ENCODE results near the gene TBR1.

TBR1 gene

GRCh38 chr2:161415987-161416707 is at the start of gene TBR1:
TBR1 (plus strand) TSS chr2:161416297; CDS start chr2:161416411, 114 bp downstream.
- DNase-seq (ENCODE audit: low read depth), result no peak

DNA sequence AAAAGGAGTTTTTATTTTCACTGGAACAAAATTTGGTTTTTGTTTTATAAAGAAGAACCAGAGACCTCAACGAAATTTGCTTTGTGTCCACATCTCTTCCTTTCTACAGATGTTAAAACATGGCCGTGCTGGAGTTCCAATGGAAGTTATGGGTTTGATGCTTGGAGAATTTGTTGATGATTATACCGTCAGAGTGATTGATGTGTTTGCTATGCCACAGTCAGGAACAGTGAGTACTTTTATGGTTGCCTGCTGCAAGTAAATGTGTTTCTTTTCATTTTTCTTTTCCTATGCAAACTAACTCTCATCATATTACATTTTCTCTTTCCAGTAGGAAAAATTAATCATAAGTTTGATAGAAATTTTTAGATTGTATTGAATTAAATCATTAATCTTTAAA is 48.4 kb upstream of the TBR1 start:
- DNase-seq (ENCODE audit: low read depth), result no peak

GRCh38 chr2:161369311-161369710 is 46.8 kb upstream of the TBR1 start:
- DNase-seq (ENCODE audit: low read depth), result no peak

DNA sequence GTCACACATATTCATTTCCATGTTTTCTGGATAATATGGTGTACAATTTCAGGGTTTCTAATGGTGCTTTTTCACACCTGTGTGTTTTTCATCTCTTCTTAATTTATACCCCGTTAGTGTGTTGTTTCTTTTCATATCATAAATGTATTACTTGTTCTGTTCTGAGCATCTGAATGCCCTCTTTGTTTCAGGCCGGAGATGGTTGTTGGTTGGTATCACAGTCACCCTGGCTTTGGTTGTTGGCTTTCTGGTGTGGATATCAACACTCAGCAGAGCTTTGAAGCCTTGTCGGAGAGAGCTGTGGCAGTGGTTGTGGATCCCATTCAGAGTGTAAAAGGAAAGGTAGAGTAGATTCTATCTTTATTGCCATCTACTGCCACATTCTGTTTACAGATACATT is 45.1 kb upstream of the TBR1 start:
- DNase-seq (ENCODE audit: low read depth), result no peak

DNA sequence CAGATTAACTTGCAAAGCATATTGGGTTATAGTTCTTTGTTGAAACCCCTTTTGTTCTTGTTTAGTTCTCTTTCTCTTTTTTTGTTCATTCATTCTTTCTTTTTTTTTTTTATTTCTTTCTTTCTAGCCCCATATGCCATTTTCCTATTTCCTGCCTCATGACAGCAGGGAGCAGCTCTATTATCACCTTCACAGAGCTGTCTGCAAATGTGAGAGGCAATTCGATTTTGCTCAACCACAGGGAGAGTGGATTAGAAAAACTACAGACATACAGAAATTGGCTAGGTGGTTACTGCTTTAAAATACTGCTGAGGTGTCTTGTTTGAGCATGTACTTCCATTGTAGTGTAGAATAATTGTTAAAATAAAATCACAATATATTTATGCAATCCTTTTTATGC is 44.2 kb upstream of the TBR1 start:
- no peak for DNase-seq (ENCODE audit: low read depth)

GRCh38 chr2:161373942-161374341 is 42.2 kb upstream of the TBR1 start:
- DNase-seq (ENCODE audit: low read depth), result peak; percentile 4

- DNase-seq (ENCODE audit: low read depth), result no peak
Measured at GRCh38 chr2:161374446-161374845, 41.7 kb upstream of the TBR1 start.

DNA sequence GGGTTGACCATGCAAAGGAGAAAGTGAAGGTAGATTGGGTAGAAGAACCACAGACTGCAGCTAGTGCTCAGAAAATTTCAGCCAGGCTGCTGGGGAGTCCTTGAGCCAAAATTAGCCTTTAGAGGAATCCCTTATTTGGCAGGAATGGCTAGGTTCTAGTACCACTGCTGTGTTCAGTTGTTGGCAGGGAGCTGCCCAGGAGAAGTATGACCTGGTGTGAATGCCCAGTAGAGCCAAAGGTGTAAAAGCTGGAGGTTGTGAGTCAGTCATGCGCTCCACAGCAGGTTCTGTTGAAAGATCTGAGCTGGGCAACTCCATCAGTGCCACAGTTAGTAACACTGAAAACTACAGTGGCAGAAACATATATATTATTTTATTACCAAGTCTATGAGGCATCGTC is 36.4 kb upstream of the TBR1 start:
- DNase-seq (ENCODE audit: low read depth), result no peak

- no peak for DNase-seq (ENCODE audit: low read depth)
Measured at GRCh38 chr2:161381546-161381945, 34.6 kb upstream of the TBR1 start.

DNA sequence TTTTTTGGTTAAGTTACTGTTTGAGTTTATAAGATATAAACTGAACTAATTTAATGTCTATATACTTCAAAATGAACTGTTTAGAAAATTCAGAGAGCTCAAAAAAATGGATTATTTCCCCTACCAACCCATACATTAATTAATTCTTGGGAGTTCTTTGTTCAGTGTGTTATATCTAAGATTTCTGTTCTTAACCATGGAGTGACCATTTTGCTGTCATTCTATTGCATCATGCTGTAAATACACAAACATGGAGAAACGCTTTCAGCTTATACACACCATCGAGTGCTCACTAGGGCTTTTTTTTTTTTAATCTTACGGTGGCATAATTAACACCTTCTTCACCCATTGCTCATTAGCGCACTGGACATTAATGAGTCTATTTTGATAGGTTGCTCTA is 33.4 kb upstream of the TBR1 start:
- DNase-seq (ENCODE audit: low read depth), result no peak

GRCh38 chr2:161384864-161385263 is 31.2 kb upstream of the TBR1 start:
- DNase-seq (ENCODE audit: low read depth), result no peak

- no peak for DNase-seq (ENCODE audit: low read depth)
Measured at GRCh38 chr2:161386228-161386824, 29.8 kb upstream of the TBR1 start.

GRCh38 chr2:161388146-161388779 is 27.8 kb upstream of the TBR1 start:
- no peak for DNase-seq (ENCODE audit: low read depth)

DNA sequence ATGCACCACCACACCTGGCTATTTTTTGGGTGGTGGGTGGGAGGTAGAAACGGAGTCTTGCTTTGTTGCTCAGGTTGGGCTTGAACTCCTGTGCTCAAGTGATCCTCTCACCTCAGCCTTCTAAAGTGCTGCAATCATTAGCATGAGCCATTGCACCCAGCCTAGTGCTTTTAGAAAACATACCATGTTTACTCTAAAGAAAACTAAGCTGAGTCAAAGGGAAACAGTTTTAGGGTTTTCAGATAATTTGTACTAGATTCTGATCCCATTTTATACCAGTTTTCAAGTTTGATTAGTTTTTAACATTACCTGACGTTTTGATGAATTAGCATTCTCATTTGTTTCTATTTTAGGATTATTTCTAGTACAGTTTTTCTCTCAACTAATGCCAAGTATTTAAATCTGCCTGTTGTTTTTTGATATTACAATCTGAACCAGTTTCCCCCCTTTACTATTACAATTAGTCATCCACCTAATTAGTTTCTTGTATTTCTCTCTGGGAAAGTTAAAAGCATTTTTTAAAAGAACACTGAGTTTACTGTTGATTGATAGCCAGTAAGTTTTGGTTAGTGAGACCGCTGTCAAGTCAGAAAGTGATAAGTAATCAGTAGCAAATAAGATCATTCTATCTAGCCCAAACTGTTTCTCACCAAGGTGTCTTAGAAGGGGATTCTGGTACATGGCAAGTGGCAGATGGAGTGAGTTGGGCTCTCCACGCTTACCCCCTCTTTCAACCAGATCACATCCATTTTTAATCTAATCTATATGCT is 24.2 kb upstream of the TBR1 start:
- no peak for DNase-seq (ENCODE audit: low read depth)

- DNase-seq (ENCODE audit: low read depth), result no peak
Measured at GRCh38 chr2:161400076-161400475, 16.0 kb upstream of the TBR1 start.

DNA sequence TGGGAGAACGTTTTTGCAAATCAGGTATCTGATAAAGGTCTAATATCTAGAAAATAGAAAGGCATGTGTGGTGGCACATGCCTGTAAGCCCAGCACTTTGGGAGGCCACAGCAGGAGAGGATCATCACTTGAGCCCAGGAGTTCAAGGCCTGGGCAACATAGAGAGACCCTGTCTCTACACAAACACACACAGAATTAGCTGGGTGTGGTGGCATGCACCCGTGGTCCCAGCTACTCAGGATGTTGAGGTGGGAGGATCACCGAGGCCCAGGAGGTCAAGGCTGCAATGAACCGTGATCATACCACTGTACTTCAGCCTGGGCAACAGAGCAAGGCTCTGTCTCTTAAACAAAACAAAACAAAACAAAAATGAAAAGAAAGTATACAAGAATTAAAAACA is 13.8 kb upstream of the TBR1 start:
- DNase-seq (ENCODE audit: low read depth), result no peak

GRCh38 chr2:161406316-161406715 is 9.8 kb upstream of the TBR1 start:
- no peak for DNase-seq (ENCODE audit: low read depth)

GRCh38 chr2:161407597-161407996 is 8.5 kb upstream of the TBR1 start:
- DNase-seq (ENCODE audit: low read depth), result no peak

DNA sequence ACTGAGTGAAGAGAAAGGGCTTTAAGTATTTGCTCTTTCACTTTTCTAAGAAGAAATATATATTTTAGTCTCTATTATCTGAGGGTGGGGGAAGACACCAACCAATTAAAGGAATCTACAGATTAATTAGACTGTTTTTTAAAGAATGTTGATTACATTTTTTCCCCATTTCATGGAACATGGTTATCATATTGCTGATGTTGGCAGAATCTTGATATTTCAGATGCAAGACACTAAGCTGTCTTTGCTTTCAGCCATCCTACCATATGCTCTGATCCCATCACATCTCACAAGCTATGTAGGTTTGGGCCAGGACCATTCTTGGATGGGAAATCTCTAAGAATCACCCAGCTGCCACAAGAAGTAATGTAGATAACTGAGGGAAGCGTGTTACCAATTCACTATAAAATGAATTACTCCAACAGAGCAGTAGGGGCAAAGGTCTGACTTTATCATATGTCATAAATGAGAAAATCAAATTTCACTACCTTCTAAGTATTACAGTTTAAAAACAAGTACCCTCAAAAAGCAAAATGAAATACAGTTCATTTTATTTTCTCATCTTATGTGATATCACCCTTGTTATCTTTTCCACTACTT is 6.7 kb upstream of the TBR1 start:
- no peak for DNase-seq (ENCODE audit: low read depth)

GRCh38 chr2:161412346-161412745 is 3.8 kb upstream of the TBR1 start:
- DNase-seq (ENCODE audit: low read depth), result no peak

GRCh38 chr2:161414042-161415033 is 1.8 kb upstream of the TBR1 start:
- no peak for DNase-seq (ENCODE audit: low read depth)

Measured in GM04504 (cell line).